Measurements from ENCODE around the gene MMP21. TPM values are rescaled to one million over a fixed set of nuclear protein-coding genes. Genes with fewer than 3 reads are reported as not detected.
A peak's percentile ranks its signal among the peaks of the same experiment; 100 is the strongest.

The MMP21 gene
- total and polyA plus RNA-seq, 2 of the 13 experiments (the other 11 are each of a cell fraction or from before 2014, with no cell fraction given): not detected

GRCh38 chr10:125792342-125793300, 17.0 kb upstream of the MMP21 start (continued):
- TF ChIP-seq CENPBD1 (CRISPR knock-in tag; IDR thresholded peaks at IDR 0.05; ENCODE audit: borderline replicate concordance, low read depth) (no peak), ZNF232 (CRISPR knock-in tag; IDR thresholded peaks at IDR 0.05; ENCODE audit: borderline replicate concordance) (no peak), LRRFIP1 (CRISPR knock-in tag; conservative IDR thresholded peaks at IDR 0.05) (no peak), ZNF660 (CRISPR knock-in tag; IDR thresholded peaks at IDR 0.05; ENCODE audit: borderline replicate concordance, low read depth) (no peak), POLR2A (IDR thresholded peaks at IDR 0.05; ENCODE audit: insufficient read depth in 1 of 2, low read depth in 2 of 2, low read length in 2 of 2) (no peak), ZBTB2 (CRISPR knock-in tag; IDR thresholded peaks at IDR 0.05; ENCODE audit: low read depth) (no peak), ZNF646 (CRISPR knock-in tag; IDR thresholded peaks at IDR 0.05) (peak; percentile 44; the same call in 1 of the 2 replicates), CSRNP2 (CRISPR knock-in tag; conservative IDR thresholded peaks at IDR 0.05; ENCODE audit: low read depth) (no peak), DBP (CRISPR knock-in tag; IDR thresholded peaks at IDR 0.05; ENCODE audit: not compliant biosample characterization) (no peak), MIER3 (CRISPR knock-in tag; IDR thresholded peaks at IDR 0.05; ENCODE audit: borderline replicate concordance) (peak; percentile 76; the same call in 1 of the 2 replicates), JUNB (CRISPR knock-in tag; IDR thresholded peaks at IDR 0.05; ENCODE audit: borderline replicate concordance) (peak; percentile 47; the same call in 1 of the 2 replicates), KDM4B (CRISPR knock-in tag; IDR thresholded peaks at IDR 0.05) (peak; percentile 75; the same call in 1 of the 2 replicates), NR1H2 (CRISPR knock-in tag; IDR thresholded peaks at IDR 0.05; ENCODE audit: borderline replicate concordance, low read depth) (no peak)
